ENCODE results near the gene NPPA.
"Not testable (repeated sequence)": the region's sequence is repeated elsewhere in the genome, so short reads cannot be mapped to it uniquely, and the experiment has no call there.

The NPPA gene

GRCh38 chr1:11807133-11807532 lies 40.5 kb downstream of the NPPA start:
- no peak for DNase-seq (ENCODE audit: low read depth)

GRCh38 chr1:11806307-11806936 lies 41.2 kb downstream of the NPPA start:
- DNase-seq (ENCODE audit: low read depth), result no peak

GRCh38 chr1:11805422-11806306 lies 41.9 kb downstream of the NPPA start, which contains the start of the genes CLCN6 and MTHFR:
TSS of gene CLCN6 (plus strand) at chr1:11806191. CDS start at chr1:11806263, 72 bp downstream.
TSS of gene MTHFR (minus strand) at chr1:11805964. CDS start at chr1:11803116, 2,848 bp downstream.
- DNase-seq (ENCODE audit: low read depth), result peak; percentile 97

GRCh38 chr1:11804666-11805421 lies 42.7 kb downstream of the NPPA start:
- DNase-seq (ENCODE audit: low read depth), result no peak

GRCh38 chr1:11803924-11804665 lies 43.5 kb downstream of the NPPA start:
- not testable (repeated sequence) for DNase-seq (ENCODE audit: low read depth)

- DNase-seq (ENCODE audit: low read depth), result peak; percentile 68
Observed at GRCh38 chr1:11802973-11803885, 44.4 kb downstream of the NPPA start.

GRCh38 chr1:11802616-11802972 lies 45.0 kb downstream of the NPPA start:
- DNase-seq (ENCODE audit: low read depth), result no peak

GRCh38 chr1:11800756-11801433 lies 46.7 kb downstream of the NPPA start:
- no peak for DNase-seq (ENCODE audit: low read depth)

GRCh38 chr1:11800391-11800755 lies 47.2 kb downstream of the NPPA start:
- DNase-seq (ENCODE audit: low read depth), result no peak

GRCh38 chr1:11799896-11800295 lies 47.7 kb downstream of the NPPA start:
- DNase-seq (ENCODE audit: low read depth), result no peak

- DNase-seq (ENCODE audit: low read depth), result no peak
Observed at GRCh38 chr1:11799099-11799498, 48.5 kb downstream of the NPPA start.

GRCh38 chr1:11797525-11798216 lies 49.9 kb downstream of the NPPA start:
- no peak for DNase-seq (ENCODE audit: low read depth)

- no peak for DNase-seq (ENCODE audit: low read depth)
Observed at GRCh38 chr1:11796036-11796828, 51.4 kb downstream of the NPPA start.

Data from stimulated activated CD8-positive, alpha-beta memory T cell treated with anti-CD3 and anti-CD28 coated beads, Interleukin-4, amount 100 ng/mL, for 24 hours (primary cell).